HT1080 (cell line): ENCODE data around the gene CSTF2. TPM values are rescaled to one million over a fixed set of nuclear protein-coding genes. Genes with fewer than 3 reads are reported as not detected.
A peak's percentile ranks its signal among the peaks of the same experiment; 100 is the strongest.
"Not testable (repeated sequence)": the region's sequence is repeated elsewhere in the genome, so short reads cannot be mapped to it uniquely, and the experiment has no call there.

Experiments used
- DNase-seq: peaks from one replicate; pipeline ENCODE4 v3.0.0-alpha.2; 2015; ENCODE audit warnings: low read depth
- polyA plus RNA-seq, 2 experiments: library from polyadenylated mRNA; depleted of rRNA; stranded (reverse); fragments of >200 nt; gene quantifications; 2 replicates each; pipeline ENCODE4 v1.2.3, GENCODE V29; 2015
- total RNA-seq: library from RNA; depleted of rRNA; stranded (reverse); fragments of >200 nt; shearing (Covaris generic); gene quantifications from 2 replicates; pipeline ENCODE4 v1.2.3, GENCODE V29; 2014; rRNA removed

CSTF2 gene, protein sequence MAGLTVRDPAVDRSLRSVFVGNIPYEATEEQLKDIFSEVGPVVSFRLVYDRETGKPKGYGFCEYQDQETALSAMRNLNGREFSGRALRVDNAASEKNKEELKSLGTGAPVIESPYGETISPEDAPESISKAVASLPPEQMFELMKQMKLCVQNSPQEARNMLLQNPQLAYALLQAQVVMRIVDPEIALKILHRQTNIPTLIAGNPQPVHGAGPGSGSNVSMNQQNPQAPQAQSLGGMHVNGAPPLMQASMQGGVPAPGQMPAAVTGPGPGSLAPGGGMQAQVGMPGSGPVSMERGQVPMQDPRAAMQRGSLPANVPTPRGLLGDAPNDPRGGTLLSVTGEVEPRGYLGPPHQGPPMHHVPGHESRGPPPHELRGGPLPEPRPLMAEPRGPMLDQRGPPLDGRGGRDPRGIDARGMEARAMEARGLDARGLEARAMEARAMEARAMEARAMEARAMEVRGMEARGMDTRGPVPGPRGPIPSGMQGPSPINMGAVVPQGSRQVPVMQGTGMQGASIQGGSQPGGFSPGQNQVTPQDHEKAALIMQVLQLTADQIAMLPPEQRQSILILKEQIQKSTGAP
- 55.4 and 59.3 TPM in 2 replicates for total RNA-seq
- polyA plus RNA-seq (2015; cell fraction: cytosol; rRNA removed) = 30.7 and 34.9 TPM in 2 replicates
- polyA plus RNA-seq (2015; cell fraction: nucleus; rRNA removed) = 60.0 and 68.7 TPM in 2 replicates

- DNase-seq = peak; percentile 84
These were observed at the start of gene CSTF2 for GRCh38 chrX:100819837-100820666. Gene CSTF2 (plus strand): TSS chrX:100820391. CDS start chrX:100820417, 26 bp downstream.

- DNase-seq = not testable (repeated sequence)
These were observed 23.8 kb upstream of the CSTF2 start for GRCh38 chrX:100796371-100796770.

- DNase-seq = no peak
These were observed 22.8 kb upstream of the CSTF2 start for GRCh38 chrX:100797359-100797758.

DNA sequence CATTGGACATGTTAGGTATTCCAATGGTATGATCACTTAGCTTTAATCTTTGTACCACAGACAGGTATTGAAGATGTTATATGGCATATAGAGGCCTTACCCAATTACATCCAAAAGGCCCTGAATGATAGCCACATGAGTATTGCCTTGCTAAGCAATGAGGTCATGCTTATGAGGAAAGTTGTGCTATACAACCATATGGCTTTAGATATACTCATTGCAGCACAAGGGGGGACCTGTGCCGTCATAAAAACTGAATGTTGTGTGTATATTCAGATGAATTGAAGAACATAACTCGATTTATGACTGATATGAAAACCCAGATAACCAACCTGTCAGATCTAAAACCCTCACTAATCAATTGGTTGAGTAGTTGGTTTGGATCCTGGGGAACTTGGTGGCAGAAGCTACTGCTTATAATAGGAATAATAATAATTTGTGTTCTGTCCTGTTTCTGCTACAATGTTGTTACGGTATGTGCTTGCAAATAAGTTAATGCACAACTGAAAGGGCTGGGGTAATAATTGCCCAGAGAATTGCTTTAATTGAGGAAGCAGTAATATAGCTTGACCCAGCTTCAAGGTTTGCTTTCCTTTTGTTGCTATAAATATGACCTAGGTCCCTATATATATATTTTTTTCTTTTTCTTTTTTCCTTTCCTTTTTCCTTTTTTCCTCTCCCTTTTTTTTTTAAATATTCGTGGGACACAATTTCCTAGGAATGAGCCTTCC is 21.5 kb upstream of the CSTF2 start:
- no peak for DNase-seq

DNA sequence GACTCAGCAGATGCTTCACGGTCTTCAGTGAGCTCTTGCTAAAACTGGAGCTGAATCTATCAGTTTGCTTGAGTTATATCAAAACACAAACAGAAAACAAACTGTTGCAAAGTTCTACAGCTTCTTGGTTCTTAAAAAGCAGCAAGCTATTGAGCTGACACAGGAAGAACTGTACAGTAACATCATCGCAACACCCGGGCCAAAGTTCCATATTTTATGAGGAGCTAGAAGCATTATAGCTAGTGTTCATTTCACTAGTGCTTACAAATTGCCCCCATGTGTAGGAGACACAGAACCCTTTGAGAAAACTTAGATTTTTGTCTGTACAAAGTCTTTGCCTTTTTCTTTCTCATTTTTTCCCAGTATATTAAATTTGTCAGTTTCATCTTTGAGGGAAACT is 17.3 kb upstream of the CSTF2 start:
- DNase-seq = no peak

- no peak for DNase-seq
These were observed 15.4 kb upstream of the CSTF2 start for GRCh38 chrX:100804780-100805179.

DNA sequence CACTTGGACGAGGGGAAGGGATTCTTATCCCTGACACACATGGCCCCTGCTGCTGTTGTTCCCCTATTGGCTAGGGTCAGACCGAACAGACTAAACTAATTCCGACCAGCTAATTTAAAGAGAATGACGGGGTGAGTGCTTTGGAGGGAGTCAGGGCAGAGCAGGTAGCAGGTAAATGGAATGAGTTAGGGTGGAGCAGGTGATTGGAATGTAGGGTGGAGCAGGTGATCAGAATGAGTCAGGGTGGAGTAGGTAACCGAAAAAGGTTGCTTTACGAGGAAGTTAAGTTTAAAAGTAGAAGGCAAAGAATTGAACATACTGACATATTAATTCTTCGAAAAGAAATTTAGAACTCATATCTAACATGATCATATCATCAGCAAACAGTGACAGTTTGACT is 11.9 kb upstream of the CSTF2 start:
- DNase-seq = not testable (repeated sequence)

DNA sequence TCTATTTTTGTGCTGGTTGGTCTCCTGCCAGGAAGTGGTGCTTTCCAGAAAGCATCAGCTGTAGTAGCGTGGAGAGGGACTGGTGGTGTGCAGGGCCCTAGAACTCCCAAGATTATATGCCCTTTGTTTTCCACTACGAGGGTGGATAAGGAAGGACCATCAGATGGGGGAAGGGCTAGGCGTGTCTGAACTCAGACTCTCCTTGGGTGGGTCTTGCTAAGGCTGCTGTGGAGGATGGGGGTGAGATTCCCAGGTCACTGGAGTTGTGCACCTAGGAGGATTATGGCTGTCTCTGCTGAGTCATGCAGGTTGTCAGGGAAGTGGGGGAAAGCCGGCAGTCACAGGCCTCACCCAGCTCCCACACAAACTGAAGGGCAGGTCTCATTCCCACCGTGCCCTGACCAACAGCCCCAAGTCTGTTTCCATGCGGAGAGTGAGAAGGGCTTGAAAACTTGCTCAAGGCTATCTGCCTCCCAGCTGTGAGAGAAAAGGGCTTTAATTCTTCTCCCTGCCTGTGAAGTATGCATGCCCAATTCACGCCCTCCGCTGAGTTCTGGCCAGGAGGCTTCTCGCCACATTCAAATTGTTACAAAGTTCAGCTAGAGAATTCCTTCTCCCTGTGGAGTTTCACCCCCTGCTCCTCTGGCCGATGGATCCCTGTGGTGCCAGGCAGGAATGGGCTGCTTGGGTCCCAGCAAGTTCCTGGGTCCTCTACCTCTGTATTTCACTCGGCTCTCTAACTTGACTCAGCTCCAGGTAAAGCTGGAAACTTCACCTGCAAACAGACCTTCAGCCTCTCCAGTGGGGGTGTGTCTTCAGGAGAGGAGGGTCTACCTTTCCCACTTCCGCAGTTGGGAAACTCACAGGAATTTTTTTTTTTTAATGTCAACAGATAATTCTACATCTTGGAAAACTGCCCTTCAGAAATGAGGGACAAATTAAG is 7.7 kb upstream of the CSTF2 start:
- no peak for DNase-seq

- no peak for DNase-seq
These were observed 2.9 kb upstream of the CSTF2 start for GRCh38 chrX:100817340-100817739.

DNA sequence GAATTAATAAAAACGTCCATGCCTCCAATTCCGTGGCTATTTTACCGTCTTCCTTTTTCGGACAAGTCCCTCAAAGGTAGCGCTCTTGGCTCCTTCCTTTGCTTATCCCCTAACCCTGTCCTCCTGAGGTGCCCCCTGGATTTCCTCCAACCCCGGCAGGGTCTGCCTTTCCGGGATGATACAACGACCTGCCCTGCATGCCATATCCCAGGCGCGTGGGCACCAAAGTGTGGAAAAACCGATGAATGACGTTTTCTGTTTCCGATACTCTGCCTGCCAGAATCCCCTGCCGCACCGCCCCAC is 706 bp upstream of the CSTF2 start:
- DNase-seq = no peak

DNA sequence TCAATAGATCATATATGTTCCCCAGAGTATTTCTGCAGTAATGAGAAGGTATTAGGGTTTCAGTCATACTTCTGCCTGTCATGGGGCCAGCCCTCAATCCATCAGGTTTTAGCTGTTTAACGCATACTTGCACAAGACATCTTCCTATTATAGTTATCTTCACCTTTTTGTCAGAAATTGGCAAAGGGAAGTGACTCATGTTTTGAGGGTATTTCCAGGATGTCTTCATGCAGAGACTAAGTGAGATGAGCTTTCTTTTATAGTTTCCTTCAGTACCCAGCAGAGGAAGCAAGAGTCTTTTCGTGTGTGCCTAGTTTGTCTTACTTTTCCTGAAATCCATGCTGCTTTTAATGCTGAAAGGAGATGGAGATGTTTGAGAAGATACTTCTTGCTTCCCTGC is 9.5 kb downstream of the CSTF2 start:
- DNase-seq = peak; percentile 71

DNA sequence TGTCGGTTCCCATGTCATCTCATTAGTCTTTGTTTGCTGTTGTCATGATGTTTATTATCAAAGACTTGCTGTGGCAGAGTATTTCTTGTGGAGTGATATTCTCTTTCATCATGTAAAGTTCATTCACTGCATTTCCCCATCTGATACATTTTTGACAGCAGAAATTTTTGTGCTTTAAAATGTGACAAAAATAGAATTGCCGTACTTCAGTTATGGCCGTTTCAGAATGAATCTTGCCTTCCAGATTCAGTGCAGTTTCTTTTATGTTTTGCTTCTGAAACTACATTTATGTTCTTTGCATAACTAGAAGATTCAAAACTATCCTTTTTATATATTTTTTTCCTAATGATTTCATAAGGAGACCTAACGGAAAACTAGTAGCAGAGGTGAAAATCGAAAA is 10.0 kb downstream of the CSTF2 start:
- DNase-seq = no peak

DNA sequence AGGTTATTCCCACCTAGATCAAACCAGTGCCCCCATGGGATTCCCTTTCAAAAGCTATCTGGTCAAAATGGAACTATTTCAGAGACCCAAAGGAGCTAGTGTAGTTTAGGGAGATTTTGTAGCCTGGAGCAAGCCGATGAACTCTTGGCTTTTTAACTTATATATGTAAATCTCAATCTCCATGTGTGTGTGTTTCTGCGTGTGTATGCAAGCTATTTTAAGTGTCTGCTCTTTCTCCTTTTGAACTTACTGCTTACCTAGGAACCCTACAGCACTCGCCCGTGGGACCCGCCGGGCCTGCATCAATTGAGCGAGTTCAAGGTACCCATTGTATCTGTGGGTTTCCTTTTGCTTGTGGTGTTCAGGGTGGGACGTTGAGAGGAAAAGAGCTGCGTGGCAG is 10.4 kb downstream of the CSTF2 start:
- DNase-seq = no peak

DNA sequence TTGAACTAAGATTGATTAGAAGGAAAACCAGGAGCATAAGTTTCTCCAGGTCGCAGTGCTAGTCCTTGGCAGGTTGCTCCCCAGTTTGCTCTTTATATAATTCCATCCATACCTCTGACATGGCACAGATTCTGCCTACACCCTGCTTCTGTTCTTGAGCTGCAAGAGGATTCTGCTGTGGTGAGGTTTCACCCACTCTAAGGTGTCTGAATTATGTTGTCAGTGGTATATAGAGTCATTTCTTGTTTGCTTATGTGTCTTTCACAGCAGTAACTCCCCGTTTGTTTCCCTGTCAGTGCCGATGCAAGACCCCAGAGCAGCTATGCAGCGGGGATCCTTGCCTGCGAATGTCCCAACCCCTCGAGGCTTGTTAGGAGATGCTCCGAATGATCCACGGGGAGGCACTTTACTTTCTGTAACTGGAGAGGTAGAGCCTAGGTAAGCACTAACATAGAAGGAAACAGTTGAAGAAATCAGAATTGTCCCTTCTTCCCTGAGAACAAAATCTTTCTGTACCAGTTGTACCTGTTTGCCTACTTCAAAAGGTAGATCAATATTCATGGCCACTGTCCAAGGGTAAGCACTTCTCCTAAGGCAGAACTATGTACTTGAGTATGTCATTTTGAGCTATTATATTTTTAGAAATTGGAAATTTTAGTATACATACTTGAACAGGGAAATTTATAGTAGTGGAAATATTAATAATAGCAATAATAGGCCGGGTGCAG is 11.2 kb downstream of the CSTF2 start:
- no peak for DNase-seq

- DNase-seq = no peak
These were observed 30.1 kb downstream of the CSTF2 start for GRCh38 chrX:100850317-100850716.

- no peak for DNase-seq
These were observed 32.6 kb downstream of the CSTF2 start for GRCh38 chrX:100852810-100853209.

DNA sequence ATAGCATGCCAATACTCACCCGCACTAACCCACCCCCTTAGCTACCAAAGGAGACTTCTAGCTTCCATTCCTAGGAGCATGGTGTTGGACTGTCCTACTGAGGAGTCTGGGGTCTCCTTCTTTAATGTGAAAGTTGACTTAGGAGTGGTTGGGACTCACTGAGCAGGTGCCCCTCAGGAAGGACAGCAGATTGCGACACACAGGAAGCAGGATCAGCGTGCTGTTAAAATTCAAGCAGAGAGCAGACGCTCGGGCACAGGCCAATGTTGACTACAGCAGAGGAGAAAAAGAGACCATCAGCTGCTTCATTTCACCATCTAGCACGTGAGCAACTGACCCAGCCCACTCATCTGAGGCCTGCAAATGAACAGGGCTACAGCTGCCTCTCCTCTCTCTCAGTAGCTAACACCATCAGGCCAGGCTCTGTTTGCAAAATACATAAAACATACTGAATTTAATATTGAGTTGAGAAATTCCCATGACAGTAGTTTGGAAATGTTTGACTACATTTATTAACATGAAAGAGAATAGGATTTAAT is 43.2 kb downstream of the CSTF2 start:
- DNase-seq = no peak

DNA sequence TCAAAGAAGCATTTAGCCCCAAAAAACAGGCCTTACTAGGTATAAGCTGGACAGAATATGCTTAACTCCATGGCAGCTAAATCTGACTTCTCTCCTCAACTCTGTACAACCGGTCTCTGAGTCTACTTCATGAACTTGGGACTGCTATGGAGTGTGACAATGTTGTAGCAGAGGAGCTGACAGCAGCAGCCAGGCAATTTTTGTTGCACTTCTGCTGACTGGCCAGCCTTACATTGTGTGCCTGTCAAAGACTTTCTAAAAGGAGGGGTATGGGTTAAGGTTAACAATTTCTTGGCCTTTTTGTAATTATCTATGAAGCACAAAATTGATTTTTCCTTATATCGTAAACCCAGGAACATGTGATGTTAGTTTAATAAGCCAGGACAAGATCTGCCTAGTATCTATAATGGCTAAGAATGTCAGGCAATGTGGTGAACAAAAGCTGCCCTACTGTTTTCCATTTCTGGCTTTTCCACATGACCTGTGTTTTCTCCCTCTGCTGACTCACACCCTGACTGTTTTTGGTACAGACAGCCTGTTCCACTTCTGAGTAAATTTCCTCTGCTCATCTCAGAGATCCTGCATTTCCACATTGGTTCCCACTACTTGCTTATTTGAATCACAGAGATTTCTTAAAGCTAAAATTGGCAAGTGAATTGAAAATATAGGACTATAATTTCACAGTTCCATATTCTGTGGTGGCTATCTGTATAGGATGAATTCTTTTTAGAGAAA is 44.6 kb downstream of the CSTF2 start:
- peak; percentile 46 for DNase-seq

- DNase-seq = no peak
These were observed 48.1 kb downstream of the CSTF2 start for GRCh38 chrX:100868273-100868672.
